HG02798 (cell line): Measurements from ENCODE around the gene ENTHD1.
"Not testable (repeated sequence)": the region's sequence is repeated elsewhere in the genome, so short reads cannot be mapped to it uniquely, and the experiment has no call there.

ENCODE experiments used
- ATAC-seq: cut with Tn5 transposase; IDR thresholded peaks from one replicate; pipeline ENCODE4 v1.9.1; 2021; ENCODE audit warnings: mild to moderate bottlenecking; ENCODE audit not compliant: unreplicated experiment, poor library complexity

Gene ENTHD1

DNA sequence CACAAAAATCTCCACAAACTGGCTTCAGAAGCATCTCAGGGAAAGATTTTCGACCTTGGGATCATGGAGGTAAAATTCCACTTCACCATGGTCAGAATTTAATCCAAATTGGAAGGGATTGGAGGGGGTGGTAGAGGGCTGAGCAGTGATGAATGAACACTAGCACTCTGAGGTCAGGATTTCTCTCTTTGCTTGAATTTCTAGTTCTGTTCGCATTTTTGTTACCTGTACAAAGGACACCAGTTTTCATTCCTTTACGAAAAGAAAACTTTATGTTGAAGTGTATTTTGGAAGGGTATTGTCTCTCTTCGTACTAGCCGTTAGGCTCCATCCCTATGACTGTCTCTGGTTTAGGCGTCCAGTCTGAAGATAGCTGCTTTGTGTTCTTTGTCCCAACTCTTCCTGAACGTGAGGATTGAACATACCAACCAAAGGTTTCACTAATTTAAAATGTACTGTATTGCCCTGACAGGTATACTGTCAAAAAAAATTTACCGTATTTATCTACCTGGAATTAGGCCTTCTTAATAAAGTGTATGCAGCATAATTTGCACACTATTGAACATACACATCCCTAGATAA lies 8.1 kb upstream of the ENTHD1 start:
- ATAC-seq, result no peak

GRCh38 chr22:39900306-39901227 lies 7.0 kb upstream of the ENTHD1 start, which contains the start of gene GRAP2:
GRAP2 (plus strand) TSS chr22:39901084; CDS start chr22:39947107, 46,023 bp downstream.
- ATAC-seq, result peak; percentile 65

GRCh38 chr22:39898997-39899396 lies 5.4 kb upstream of the ENTHD1 start:
- no peak for ATAC-seq

DNA sequence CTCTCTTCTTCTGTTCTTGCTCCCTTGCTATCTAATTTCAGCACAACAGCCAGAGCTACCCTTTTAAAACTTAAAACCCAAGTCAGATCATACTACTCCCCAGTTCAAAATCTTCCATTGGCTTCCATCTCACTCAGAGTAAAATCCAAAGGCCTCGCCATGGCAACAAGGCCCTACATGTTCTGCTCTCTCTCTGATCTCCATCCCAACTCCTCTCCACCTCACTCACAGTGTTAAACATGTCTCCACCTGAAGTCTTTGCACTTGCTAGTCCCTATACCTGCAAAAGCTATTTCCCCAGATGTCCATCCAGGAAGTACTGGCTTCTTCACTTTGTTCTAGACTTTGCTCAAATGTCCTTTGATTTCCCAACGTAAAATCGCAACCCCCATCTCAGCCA lies 4.3 kb upstream of the ENTHD1 start:
- ATAC-seq, result no peak

GRCh38 chr22:39896313-39896996 lies 2.9 kb upstream of the ENTHD1 start:
- no peak for ATAC-seq

DNA sequence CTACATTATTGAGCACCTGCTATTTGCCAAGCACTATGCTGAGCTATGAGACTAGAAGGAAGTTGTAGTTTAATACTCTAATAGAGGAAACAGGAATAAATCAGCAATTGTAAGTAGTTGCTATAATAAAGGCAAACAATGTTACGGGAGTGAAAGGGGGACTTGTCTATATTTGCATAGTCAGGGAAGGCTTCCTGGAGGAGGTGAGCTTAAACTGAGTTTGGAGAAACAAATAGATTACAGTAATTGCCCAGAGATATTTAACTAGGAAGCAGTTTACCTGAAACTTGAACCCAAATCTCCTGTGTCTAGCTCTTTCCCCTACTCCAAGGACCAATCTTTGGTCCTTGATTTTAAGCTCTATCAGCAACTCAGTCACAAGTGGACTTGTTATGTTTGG lies 2.1 kb upstream of the ENTHD1 start:
- no peak for ATAC-seq

DNA sequence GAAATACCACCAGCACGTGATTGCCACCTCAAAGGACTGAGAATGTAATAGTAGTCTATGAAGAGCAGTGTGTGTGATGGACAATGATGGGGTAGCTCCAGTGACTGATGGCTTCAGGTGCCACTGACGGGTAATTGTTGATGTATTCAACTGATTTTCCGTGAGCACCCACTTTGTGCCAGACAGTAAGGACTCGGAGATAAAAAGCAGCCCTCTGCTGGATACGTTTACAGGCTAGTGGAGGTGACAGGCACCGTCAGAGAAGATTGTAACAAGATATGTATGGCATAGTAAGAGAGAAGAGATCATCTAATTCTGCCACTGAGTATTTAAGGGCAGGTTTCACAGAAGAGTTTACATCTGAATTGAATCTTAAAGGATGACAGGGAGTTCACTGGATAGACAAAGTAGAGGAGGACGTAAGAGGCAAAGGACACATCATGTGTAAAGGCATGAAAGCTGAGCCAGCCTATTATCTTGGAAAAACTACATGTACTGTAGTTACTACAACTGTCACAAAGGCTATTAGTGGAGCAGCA lies 1.1 kb upstream of the ENTHD1 start:
- no peak for ATAC-seq

DNA sequence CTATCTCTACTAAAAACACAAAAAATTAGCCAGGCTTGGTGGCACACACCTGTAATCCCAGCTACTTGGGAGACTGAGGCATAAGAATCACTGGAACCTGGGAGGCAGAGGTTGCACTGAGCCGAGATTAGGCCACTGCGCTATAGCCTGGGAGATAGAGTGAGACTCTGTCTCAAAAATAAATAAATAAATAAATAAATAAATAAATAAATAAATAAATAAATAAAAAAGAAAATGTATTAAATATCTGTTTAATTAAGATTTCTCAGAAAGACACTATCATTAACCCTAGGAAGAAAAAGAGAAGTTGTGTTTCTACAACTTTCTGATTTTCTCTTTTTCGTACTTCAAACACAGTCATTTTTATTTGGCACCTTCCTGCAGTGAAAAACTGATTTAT lies 3.6 kb downstream of the ENTHD1 start:
- ATAC-seq, result not testable (repeated sequence)

GRCh38 chr22:39883057-39883456 lies 10.5 kb downstream of the ENTHD1 start:
- ATAC-seq, result no peak

DNA sequence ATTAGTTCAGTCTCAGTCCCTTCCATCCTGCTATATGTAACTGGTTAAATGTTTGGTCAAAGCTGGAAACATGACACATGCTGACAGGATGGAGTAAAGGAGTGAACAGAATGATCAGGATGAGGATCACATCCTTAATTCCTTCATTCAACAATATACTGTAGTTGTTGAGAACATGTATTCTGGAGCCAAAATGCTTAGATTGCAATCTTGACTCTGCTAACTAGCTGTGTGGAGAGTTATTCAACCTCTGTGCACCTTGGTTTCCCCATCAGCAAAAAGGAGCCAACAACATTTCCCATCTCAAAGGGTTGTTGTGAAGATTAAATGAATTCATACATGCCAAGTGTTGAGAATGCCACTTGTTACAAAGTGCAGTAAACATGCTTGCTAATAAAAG lies 12.8 kb downstream of the ENTHD1 start:
- ATAC-seq, result no peak

GRCh38 chr22:39877079-39877845 lies 16.3 kb downstream of the ENTHD1 start:
- no peak for ATAC-seq

DNA sequence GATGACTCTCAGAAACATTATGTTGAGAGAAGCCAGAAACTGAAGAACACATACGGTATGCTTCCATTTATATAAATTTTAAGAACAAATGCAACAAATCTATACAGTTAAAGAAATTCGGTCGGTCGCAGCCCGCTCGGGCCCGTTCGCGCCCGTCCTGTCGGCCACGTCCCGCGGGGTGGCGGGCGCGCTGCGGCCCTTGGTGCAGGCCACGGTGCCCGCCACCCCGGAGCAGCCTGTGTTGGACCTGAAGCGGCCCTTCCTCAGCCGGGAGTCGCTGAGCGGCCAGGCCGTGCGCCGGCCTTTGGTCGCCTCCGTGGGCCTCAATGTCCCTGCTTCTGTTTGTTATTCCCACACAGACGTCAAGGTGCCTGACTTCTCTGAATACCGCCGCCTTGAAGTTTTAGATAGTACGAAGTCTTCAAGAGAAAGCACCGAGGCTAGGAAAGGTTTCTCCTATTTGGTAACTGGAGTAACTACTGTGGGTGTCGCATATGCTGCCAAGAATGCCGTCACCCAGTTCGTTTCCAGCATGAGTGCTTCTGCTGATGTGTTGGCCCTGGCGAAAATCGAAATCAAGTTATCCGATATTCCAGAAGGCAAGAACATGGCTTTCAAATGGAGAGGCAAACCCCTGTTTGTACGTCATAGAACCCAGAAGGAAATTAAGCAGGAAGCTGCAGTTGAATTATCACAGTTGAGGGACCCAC lies 18.2 kb downstream of the ENTHD1 start:
- ATAC-seq, result not testable (repeated sequence)

- no peak for ATAC-seq
Observed at GRCh38 chr22:39873965-39874364, 19.6 kb downstream of the ENTHD1 start.

GRCh38 chr22:39872548-39872947 lies 21.0 kb downstream of the ENTHD1 start:
- no peak for ATAC-seq

GRCh38 chr22:39871008-39871798 lies 22.4 kb downstream of the ENTHD1 start:
- ATAC-seq, result no peak

DNA sequence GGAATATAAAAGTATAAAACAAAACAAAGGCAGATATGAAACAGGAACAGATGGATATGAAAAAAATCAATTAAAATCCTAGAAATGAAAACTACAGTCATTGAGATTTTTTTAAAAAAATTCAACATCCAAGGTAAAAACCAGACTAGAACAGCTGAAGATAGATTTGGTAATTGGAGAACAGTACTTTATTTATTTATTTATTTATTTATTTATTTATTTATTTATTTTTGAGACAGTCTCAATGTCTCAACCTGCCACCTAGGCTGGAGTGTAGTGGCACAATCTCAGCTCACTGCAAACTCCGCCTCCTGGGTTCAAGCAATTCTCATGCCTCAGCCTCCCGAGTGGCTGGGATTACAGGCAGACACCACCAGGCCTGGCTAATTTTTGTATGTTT lies 23.8 kb downstream of the ENTHD1 start:
- ATAC-seq, result not testable (repeated sequence)

DNA sequence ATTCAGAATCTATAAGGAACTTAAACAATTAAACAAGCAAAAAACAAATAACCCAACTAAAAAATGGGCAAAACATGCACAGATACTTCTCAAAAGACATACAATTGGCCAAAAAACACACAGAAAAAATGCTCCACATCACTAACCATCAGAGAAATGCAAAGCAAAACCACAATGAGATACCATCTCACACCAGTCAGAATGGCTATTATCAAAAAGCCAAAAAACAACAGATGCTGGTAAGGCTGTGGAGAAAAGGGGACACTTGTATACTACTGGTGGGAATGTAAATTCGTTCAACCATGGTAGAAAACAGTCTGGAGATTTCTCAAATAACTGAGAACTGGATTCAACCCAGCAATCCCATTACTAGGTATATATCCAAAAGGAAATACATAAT lies 24.8 kb downstream of the ENTHD1 start:
- no peak for ATAC-seq

GRCh38 chr22:39859903-39860588 lies 33.5 kb downstream of the ENTHD1 start:
- ATAC-seq, result no peak
